Neural cell (in vitro differentiated cells): ENCODE data around the gene RPL19. TPM values are rescaled to one million over a fixed set of nuclear protein-coding genes. Genes with fewer than 3 reads are reported as not detected.

Experiments
- H2AFZ ChIP-seq: fragments of 200-600, 300-800 bp; sonication (generic), shearing (Covaris generic); 2 replicates; pipeline ENCODE4 v1.6.0; 2014; ENCODE audit warnings: low read depth, mild to moderate bottlenecking, antibody characterized with exemption, low read length, moderate library complexity
- H3F3A ChIP-seq: fragments of 200-600 bp; shearing (Covaris generic); 2 replicates; pipeline ENCODE4 v1.6.1; 2016; ENCODE audit warnings: mild to moderate bottlenecking, moderate library complexity, mixed read lengths, antibody characterized with exemption, low read length; ENCODE audit not compliant: insufficient read depth, poor library complexity, severe bottlenecking
- H3K27ac ChIP-seq: fragments of 200-600, 300-800 bp; sonication (generic), shearing (Covaris generic); 2 replicates; pipeline ENCODE4 v1.5.1; 2014; ENCODE audit warnings: mild to moderate bottlenecking, low read length, moderate library complexity
- H3K27me3 ChIP-seq: fragments of 300-800, 200-600 bp; sonication (generic), shearing (Covaris generic); 2 replicates; pipeline ENCODE4 v1.6.0; 2014; ENCODE audit warnings: mild to moderate bottlenecking, low read depth, low read length, moderate library complexity; ENCODE audit not compliant: insufficient read depth
- H3K36me3 ChIP-seq: fragments of 300-800, 200-600 bp; sonication (generic), shearing (Covaris generic); 2 replicates; pipeline ENCODE4 v1.5.1; 2014; ENCODE audit warnings: mild to moderate bottlenecking, antibody characterized with exemption, low read length, moderate library complexity; ENCODE audit not compliant: insufficient read depth
- H3K4me2 ChIP-seq: fragments of 300-800, 200-600 bp; sonication (generic), shearing (Covaris generic); 2 replicates; pipeline ENCODE4 v1.6.0; 2014; ENCODE audit warnings: mild to moderate bottlenecking, low read length
- H3K4me3 ChIP-seq: fragments of 300-800, 200-600 bp; sonication (generic), shearing (Covaris generic); 2 replicates; pipeline ENCODE4 v1.5.1; 2014; ENCODE audit warnings: mild to moderate bottlenecking, low read length, moderate library complexity
- H3K79me2 ChIP-seq: fragments of 200-600 bp; shearing (Covaris generic); replicated peaks from 2 replicates; pipeline ENCODE4 v1.6.0; 2014; ENCODE audit warnings: mild to moderate bottlenecking, low read length, moderate library complexity; ENCODE audit not compliant: insufficient read depth
- H3K9ac ChIP-seq: fragments of 300-800, 200-600 bp; sonication (generic), shearing (Covaris generic); 2 replicates; pipeline ENCODE4 v1.6.1; 2016; ENCODE audit warnings: mild to moderate bottlenecking, low read length, mixed read lengths
- H3K9me2 ChIP-seq: fragments of 200-600 bp; shearing (Covaris generic); 2 replicates; pipeline ENCODE4 v1.6.1; 2016; ENCODE audit warnings: mild to moderate bottlenecking, low read length, mixed read lengths; ENCODE audit not compliant: insufficient read depth
- H3K9me3 ChIP-seq: fragments of 200-600, 300-800 bp; sonication (generic), shearing (Covaris generic); 2 replicates; pipeline ENCODE4 v1.6.1; 2016; ENCODE audit warnings: mild to moderate bottlenecking, mixed run types, low read length, moderate library complexity, mixed read lengths
- H4K20me1 ChIP-seq: fragments of 200-600 bp; shearing (Covaris generic); 2 replicates; pipeline ENCODE4 v1.6.1; 2016; ENCODE audit warnings: mild to moderate bottlenecking, mixed run types; ENCODE audit not compliant: insufficient read depth
- EP300 ChIP-seq: fragments of 450-650 bp; conservative IDR thresholded peaks from 2 replicates; pipeline ENCODE4 v1.6.1; 2014; ENCODE audit warnings: antibody characterized with exemption, mild to moderate bottlenecking, moderate library complexity; ENCODE audit not compliant: poor library complexity, severe bottlenecking
- EZH2 ChIP-seq: fragments of 200-600, 300-800 bp; shearing (Covaris generic), sonication (generic); IDR thresholded peaks from 2 replicates; pipeline ENCODE4 v1.6.1; 2014; ENCODE audit warnings: antibody characterized with exemption, low read length, borderline replicate concordance, mild to moderate bottlenecking; ENCODE audit not compliant: insufficient read depth, poor library complexity, severe bottlenecking
- MXI1 ChIP-seq: fragments of 450-650 bp; conservative IDR thresholded peaks from 2 replicates; pipeline ENCODE4 v1.6.1; 2014; ENCODE audit warnings: antibody characterized with exemption, mild to moderate bottlenecking; ENCODE audit not compliant: poor library complexity, severe bottlenecking
- POLR2AphosphoS5 ChIP-seq: IDR thresholded peaks from 2 replicates; pipeline ENCODE4 v1.6.1; 2012
- RAD21 ChIP-seq: fragments of 450-650 bp; conservative IDR thresholded peaks from 2 replicates; pipeline ENCODE4 v1.6.1; 2014; ENCODE audit warnings: antibody characterized with exemption, mild to moderate bottlenecking, moderate library complexity
- SMC3 ChIP-seq: fragments of 450-650 bp; conservative IDR thresholded peaks from 2 replicates; pipeline ENCODE4 v1.6.1; 2014; ENCODE audit warnings: antibody characterized with exemption, mild to moderate bottlenecking, moderate library complexity; ENCODE audit not compliant: poor library complexity
- TAF1 ChIP-seq: IDR thresholded peaks from 2 replicates; pipeline ENCODE4 v1.6.1; 2012; ENCODE audit warnings: low read depth
- polyA plus RNA-seq: library from polyadenylated mRNA; depleted of rRNA; stranded (reverse); fragments of >200 nt; gene quantifications from 2 replicates; pipeline ENCODE4 v1.2.3, GENCODE V29; 2014
- TF ChIP-seq, protein P1 (sequence below): fragments of 450-650 bp; IDR thresholded peaks from 2 replicates; pipeline ENCODE4 v1.5.1; 2014; ENCODE audit warnings: antibody characterized with exemption, mild to moderate bottlenecking, moderate library complexity; ENCODE audit not compliant: poor library complexity, severe bottlenecking
- TF ChIP-seq, protein P2 (sequence below): IDR thresholded peaks from 2 replicates; pipeline ENCODE4 v1.6.1; 2012; ENCODE audit warnings: borderline replicate concordance

RPL19 gene
- polyA plus RNA-seq, 1 donor from 2014 or later: 1,623 TPM

DNA sequence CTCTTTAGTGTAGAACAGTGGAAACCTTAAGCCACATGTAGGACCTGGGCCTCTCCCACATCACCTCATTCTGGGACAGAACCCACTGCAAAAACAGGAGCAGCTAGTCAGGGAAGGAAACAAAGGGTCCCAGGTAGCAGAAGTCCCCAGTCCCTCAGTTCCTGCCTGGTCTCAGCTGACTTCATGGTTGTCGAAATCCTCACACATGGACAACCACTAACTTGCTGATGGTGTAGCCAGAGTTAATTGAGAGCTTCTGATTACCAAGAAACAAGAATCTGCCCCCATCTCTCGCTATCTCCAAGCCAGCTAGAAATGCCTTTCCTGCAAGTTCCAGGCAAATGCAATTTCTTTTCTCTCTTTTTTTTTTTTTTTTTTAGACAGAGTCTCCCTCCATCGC lies 30.6 kb upstream of the RPL19 start:
- Histone ChIP-seq H2AFZ (no peak overlapping the region), H3K27ac (no peak overlapping the region), H4K20me1 (no peaks in the 10 kb centered on the region), H3K9me2 (no peaks in the 10 kb centered on the region), H3K4me2 (no peak overlapping the region), H3K79me2 (no peaks in the 10 kb centered on the region), H3K9me3 (no peaks in the 10 kb centered on the region), H3K4me3 (no peak overlapping the region), H3K9ac (no peak overlapping the region), H3K36me3 (no peaks in the 10 kb centered on the region), H3K27me3 (peaks cover 32% of the 10 kb centered on the region), H3F3A (no peaks in the 10 kb centered on the region)
- TF ChIP-seq, protein P1, sequence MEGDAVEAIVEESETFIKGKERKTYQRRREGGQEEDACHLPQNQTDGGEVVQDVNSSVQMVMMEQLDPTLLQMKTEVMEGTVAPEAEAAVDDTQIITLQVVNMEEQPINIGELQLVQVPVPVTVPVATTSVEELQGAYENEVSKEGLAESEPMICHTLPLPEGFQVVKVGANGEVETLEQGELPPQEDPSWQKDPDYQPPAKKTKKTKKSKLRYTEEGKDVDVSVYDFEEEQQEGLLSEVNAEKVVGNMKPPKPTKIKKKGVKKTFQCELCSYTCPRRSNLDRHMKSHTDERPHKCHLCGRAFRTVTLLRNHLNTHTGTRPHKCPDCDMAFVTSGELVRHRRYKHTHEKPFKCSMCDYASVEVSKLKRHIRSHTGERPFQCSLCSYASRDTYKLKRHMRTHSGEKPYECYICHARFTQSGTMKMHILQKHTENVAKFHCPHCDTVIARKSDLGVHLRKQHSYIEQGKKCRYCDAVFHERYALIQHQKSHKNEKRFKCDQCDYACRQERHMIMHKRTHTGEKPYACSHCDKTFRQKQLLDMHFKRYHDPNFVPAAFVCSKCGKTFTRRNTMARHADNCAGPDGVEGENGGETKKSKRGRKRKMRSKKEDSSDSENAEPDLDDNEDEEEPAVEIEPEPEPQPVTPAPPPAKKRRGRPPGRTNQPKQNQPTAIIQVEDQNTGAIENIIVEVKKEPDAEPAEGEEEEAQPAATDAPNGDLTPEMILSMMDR: no peak
- TF ChIP-seq SMC3: no peak
- no peak for TF ChIP-seq EZH2
- TF ChIP-seq, protein P2, sequence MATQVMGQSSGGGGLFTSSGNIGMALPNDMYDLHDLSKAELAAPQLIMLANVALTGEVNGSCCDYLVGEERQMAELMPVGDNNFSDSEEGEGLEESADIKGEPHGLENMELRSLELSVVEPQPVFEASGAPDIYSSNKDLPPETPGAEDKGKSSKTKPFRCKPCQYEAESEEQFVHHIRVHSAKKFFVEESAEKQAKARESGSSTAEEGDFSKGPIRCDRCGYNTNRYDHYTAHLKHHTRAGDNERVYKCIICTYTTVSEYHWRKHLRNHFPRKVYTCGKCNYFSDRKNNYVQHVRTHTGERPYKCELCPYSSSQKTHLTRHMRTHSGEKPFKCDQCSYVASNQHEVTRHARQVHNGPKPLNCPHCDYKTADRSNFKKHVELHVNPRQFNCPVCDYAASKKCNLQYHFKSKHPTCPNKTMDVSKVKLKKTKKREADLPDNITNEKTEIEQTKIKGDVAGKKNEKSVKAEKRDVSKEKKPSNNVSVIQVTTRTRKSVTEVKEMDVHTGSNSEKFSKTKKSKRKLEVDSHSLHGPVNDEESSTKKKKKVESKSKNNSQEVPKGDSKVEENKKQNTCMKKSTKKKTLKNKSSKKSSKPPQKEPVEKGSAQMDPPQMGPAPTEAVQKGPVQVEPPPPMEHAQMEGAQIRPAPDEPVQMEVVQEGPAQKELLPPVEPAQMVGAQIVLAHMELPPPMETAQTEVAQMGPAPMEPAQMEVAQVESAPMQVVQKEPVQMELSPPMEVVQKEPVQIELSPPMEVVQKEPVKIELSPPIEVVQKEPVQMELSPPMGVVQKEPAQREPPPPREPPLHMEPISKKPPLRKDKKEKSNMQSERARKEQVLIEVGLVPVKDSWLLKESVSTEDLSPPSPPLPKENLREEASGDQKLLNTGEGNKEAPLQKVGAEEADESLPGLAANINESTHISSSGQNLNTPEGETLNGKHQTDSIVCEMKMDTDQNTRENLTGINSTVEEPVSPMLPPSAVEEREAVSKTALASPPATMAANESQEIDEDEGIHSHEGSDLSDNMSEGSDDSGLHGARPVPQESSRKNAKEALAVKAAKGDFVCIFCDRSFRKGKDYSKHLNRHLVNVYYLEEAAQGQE: no peak
- TF ChIP-seq MXI1: no peak
- no peak for TF ChIP-seq EP300
- TF ChIP-seq RAD21: no peak
- TF ChIP-seq POLR2AphosphoS5: no peak
- TF ChIP-seq TAF1: no peak

DNA sequence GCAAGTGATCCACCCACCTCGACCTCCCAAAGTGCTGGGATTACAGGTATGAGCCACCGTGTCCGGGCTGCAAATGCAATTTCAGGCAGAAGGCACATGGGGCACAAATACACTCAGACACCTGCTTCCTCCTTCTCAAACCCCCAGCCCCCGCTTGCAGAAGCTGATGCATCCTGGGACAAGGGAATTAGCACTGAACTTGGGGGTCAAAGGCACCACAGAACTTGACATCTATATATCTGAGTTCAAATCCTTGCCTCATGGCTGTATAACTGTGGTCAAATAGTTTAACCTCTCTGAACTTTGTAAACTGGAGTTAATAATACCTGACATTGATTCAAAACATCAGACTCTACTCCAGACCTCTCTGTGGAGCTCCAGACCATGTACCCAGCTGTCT lies 30.0 kb upstream of the RPL19 start:
- H3K4me3 ChIP-seq: no peak overlapping the region
- H3K9ac ChIP-seq: no peak overlapping the region
- H3K9me2 ChIP-seq: no peaks in the 10 kb centered on the region
- H3K79me2 ChIP-seq: no peaks in the 10 kb centered on the region
- H2AFZ ChIP-seq: no peak overlapping the region
- H3K9me3 ChIP-seq: no peaks in the 10 kb centered on the region
- H3F3A ChIP-seq: no peaks in the 10 kb centered on the region
- TF ChIP-seq TAF1: no peak
- TF ChIP-seq EZH2: no peak
- TF ChIP-seq, protein P1: no peak
- no peak for TF ChIP-seq RAD21
- TF ChIP-seq POLR2AphosphoS5: no peak
- TF ChIP-seq, protein P2: no peak
- no peak for TF ChIP-seq SMC3
- H3K27me3 ChIP-seq: peaks cover 26% of the 10 kb centered on the region
- H3K4me2 ChIP-seq: no peak overlapping the region
- peaks cover 5% of the 10 kb centered on the region for H3K36me3 ChIP-seq
- no peaks in the 10 kb centered on the region for H4K20me1 ChIP-seq
- no peak overlapping the region for H3K27ac ChIP-seq
